ENCODE measurements around the gene DQX1.
"Not testable (repeated sequence)": the region's sequence is repeated elsewhere in the genome, so short reads cannot be mapped to it uniquely, and the experiment has no call there.

DNA sequence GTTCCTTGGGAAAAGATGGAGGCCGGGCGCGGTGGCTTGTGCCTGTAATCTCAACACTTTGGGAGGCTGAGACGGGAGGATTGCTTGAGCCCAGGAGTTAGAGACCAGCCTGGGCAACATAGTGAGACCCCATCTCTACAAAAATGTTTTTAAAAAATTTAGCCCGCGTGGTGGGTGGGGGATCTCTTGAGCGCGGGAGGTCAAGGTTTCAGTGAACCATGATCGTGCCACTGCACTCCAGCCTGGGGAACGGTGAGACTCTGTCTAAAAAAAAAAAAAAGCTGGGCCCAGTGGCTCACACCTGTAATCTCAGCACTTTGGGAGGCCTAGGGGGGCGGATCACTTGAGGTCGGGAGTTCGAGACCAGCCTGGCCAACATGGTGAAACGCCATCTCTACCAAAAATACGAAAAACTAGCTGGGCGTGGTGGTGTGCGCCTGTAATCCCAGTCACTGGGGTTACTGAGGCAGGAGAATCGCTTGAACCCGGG is 42.3 kb downstream of the DQX1 start:
- TF ChIP-seq, protein P1, sequence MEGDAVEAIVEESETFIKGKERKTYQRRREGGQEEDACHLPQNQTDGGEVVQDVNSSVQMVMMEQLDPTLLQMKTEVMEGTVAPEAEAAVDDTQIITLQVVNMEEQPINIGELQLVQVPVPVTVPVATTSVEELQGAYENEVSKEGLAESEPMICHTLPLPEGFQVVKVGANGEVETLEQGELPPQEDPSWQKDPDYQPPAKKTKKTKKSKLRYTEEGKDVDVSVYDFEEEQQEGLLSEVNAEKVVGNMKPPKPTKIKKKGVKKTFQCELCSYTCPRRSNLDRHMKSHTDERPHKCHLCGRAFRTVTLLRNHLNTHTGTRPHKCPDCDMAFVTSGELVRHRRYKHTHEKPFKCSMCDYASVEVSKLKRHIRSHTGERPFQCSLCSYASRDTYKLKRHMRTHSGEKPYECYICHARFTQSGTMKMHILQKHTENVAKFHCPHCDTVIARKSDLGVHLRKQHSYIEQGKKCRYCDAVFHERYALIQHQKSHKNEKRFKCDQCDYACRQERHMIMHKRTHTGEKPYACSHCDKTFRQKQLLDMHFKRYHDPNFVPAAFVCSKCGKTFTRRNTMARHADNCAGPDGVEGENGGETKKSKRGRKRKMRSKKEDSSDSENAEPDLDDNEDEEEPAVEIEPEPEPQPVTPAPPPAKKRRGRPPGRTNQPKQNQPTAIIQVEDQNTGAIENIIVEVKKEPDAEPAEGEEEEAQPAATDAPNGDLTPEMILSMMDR (IDR thresholded peaks at IDR 0.05; ENCODE audit: low read depth, low read length), result not testable (repeated sequence)
- not testable (repeated sequence) for TF ChIP-seq POLR2A (IDR thresholded peaks at IDR 0.05; ENCODE audit: extremely low read depth, insufficient read length); MYC (IDR thresholded peaks at IDR 0.05; ENCODE audit: low read depth, low read length)
- TF ChIP-seq, protein P2, sequence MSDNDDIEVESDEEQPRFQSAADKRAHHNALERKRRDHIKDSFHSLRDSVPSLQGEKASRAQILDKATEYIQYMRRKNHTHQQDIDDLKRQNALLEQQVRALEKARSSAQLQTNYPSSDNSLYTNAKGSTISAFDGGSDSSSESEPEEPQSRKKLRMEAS (IDR thresholded peaks at IDR 0.05; ENCODE audit: low read depth, low read length), result not testable (repeated sequence)

All from NB4 (cell line).